Panc1 (cell line): ENCODE results near the gene PTPRS.

ENCODE experiments used
- POLR2AphosphoS5 ChIP-seq: IDR thresholded peaks from 2 replicates; pipeline ENCODE4 v1.6.1; 2012; ENCODE audit warnings: mild to moderate bottlenecking, low read depth, low read length, moderate library complexity
- TF ChIP-seq, protein P1 (sequence below): fragments of 450-650 bp; IDR thresholded peaks from 2 replicates; pipeline ENCODE4 v1.5.1; 2017; ENCODE audit warnings: mild to moderate bottlenecking

DNA sequence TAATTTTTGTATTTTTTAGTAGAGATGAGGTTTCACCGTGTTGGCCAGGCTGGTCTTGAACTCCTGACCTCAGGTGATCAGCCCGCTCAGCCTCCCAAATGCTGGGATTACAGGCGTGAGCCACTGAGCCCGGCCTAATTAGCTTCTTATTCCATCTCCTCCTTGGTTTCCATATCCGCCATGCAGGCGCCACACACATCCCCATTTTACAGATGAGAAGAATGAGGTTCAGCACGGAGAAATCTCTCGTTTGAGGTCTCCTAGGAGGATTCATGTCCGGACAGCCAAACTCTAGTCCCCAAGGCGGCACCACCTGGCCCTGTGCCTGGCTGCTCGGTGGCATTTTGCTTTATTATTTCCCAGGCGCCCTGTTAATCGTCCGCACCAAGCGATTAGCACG is 46.2 kb upstream of the PTPRS start:
- TF ChIP-seq, protein P1, sequence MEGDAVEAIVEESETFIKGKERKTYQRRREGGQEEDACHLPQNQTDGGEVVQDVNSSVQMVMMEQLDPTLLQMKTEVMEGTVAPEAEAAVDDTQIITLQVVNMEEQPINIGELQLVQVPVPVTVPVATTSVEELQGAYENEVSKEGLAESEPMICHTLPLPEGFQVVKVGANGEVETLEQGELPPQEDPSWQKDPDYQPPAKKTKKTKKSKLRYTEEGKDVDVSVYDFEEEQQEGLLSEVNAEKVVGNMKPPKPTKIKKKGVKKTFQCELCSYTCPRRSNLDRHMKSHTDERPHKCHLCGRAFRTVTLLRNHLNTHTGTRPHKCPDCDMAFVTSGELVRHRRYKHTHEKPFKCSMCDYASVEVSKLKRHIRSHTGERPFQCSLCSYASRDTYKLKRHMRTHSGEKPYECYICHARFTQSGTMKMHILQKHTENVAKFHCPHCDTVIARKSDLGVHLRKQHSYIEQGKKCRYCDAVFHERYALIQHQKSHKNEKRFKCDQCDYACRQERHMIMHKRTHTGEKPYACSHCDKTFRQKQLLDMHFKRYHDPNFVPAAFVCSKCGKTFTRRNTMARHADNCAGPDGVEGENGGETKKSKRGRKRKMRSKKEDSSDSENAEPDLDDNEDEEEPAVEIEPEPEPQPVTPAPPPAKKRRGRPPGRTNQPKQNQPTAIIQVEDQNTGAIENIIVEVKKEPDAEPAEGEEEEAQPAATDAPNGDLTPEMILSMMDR = no peak
- TF ChIP-seq POLR2AphosphoS5 = no peak
